GM12878 (cell line): ENCODE measurements around the gene RUNDC3A. TPM values are rescaled to one million over a fixed set of nuclear protein-coding genes. Genes with fewer than 3 reads are reported as not detected.

Experiments
- ATAC-seq: fragments of 200-7000 bp; cut with Tn5 transposase; 3 replicates; pipeline ENCODE4 v1.9.1; 2020; ENCODE audit warnings: mild to moderate bottlenecking, moderate library complexity
- BruUV-seq: library from RNA; stranded (reverse); fragments of 400-500 nt; replicated peaks from 2 replicates; lab custom pipeline; 2021; lab: Mats Ljungman, UMichigan
- CTCF ChIA-PET: fragments of 300-600 bp; sonication (Branson Sonifier 250); formaldehyde crosslinking; extraction: SDS; loops from one replicate; lab custom pipeline; 2021; ENCODE audit warnings: inconsistent platforms; lab: Yijun Ruan, JAX
- POLR2A ChIA-PET: fragments of 350-600 bp; formaldehyde crosslinking; extraction: SDS; loops from one replicate; lab custom pipeline; 2021; ENCODE audit warnings: inconsistent platforms; lab: Charles Lee
- RAD21 ChIA-PET: fragments of 300-600 bp; sonication (Branson Sonifier 250); formaldehyde crosslinking; loops from one replicate; lab custom pipeline; 2023; ENCODE audit warnings: antibody characterized with exemption; ENCODE audit not compliant: unreplicated experiment; lab: Charles Lee
- SMC1A ChIA-PET: fragments of 300-600 bp; sonication (Branson Sonifier 250); formaldehyde crosslinking; loops from one replicate; lab custom pipeline; 2023; ENCODE audit not compliant: unreplicated experiment, uncharacterized antibody; lab: Charles Lee
- DNase-seq: peaks from one replicate; pipeline ENCODE4 v3.0.0-alpha.2; 2011; ENCODE audit warnings: low read depth, low spot score
- FAIRE-seq: peaks from 3 replicates; lab custom pipeline; 2011; peaks lifted over from hg19 to GRCh38; lab: Jason Lieb, UNC
- H2AFZ ChIP-seq: 2 replicates; pipeline ENCODE4 v1.6.0; 2011; ENCODE audit warnings: low read depth, low read length, control low read depth; ENCODE audit not compliant: control insufficient read depth
- H3K27ac ChIP-seq: 2 replicates; pipeline ENCODE4 v1.5.1; 2011; ENCODE audit warnings: control low read depth; ENCODE audit not compliant: control insufficient read depth, insufficient read depth
- H3K27me3 ChIP-seq, 2 experiments: replicated peaks in 1 of 2; 2 replicates each; pipeline versions ENCODE4 v1.6.0 to v1.6.1; 2011; ENCODE audit warnings: low read length in 1 of 2; ENCODE audit not compliant: control insufficient read depth in 2 of 2, insufficient read depth in 2 of 2
- H3K36me3 ChIP-seq, 2 experiments: 2 replicates each; pipeline ENCODE4 v1.5.1; 2011; ENCODE audit warnings: low read length in 1 of 2; ENCODE audit not compliant: control insufficient read depth in 2 of 2, insufficient read depth in 2 of 2
- H3K4me1 ChIP-seq: 2 replicates; pipeline ENCODE4 v1.6.1; 2011; ENCODE audit warnings: mild to moderate bottlenecking, low read length, moderate library complexity, mixed read lengths; ENCODE audit not compliant: control insufficient read depth, insufficient read depth
- H3K4me2 ChIP-seq: 2 replicates; pipeline ENCODE4 v1.6.0; 2011; ENCODE audit warnings: control low read depth; ENCODE audit not compliant: control insufficient read depth, insufficient read depth
- H3K4me3 ChIP-seq: fragments of 200-600 bp; sonication (generic); 2 replicates; pipeline ENCODE4 v1.5.1; 2016
- H3K79me2 ChIP-seq: 2 replicates; pipeline ENCODE4 v1.6.0; 2011; ENCODE audit warnings: low read length; ENCODE audit not compliant: control insufficient read depth, insufficient read depth
- H3K9ac ChIP-seq: 2 replicates; pipeline ENCODE4 v1.8.0; 2011; ENCODE audit warnings: low read length, control low read depth, mixed read lengths; ENCODE audit not compliant: control insufficient read depth, insufficient read depth
- H3K9me3 ChIP-seq: replicated peaks from 3 replicates; pipeline ENCODE4 v1.5.1; 2011; ENCODE audit warnings: mild to moderate bottlenecking, low read length; ENCODE audit not compliant: control insufficient read depth, insufficient read depth
- H4K20me1 ChIP-seq: 2 replicates; pipeline ENCODE4 v1.6.0; 2011; ENCODE audit not compliant: control insufficient read depth, insufficient read depth
- ATF7 ChIP-seq: fragments of 450-650 bp; IDR thresholded peaks from 2 replicates; pipeline ENCODE4 v1.6.1; 2016; ENCODE audit warnings: low read depth, mild to moderate bottlenecking
- CHD2 ChIP-seq: IDR thresholded peaks from 2 replicates; pipeline ENCODE4 v1.6.1; 2011; ENCODE audit warnings: low read depth, low read length, improper control_type of control experiment, borderline replicate concordance
- GABPA ChIP-seq: IDR thresholded peaks from 2 replicates; pipeline ENCODE4 v1.6.1; 2014; ENCODE audit warnings: antibody characterized with exemption, low read depth, mild to moderate bottlenecking, inconsistent platforms
- JUNB ChIP-seq: IDR thresholded peaks from 2 replicates; pipeline ENCODE4 v1.6.1; 2016; ENCODE audit warnings: antibody characterized with exemption, mild to moderate bottlenecking
- NR2C1 ChIP-seq: fragments of 450-650 bp; IDR thresholded peaks from 2 replicates; pipeline ENCODE4 v1.6.1; 2017; ENCODE audit warnings: antibody characterized with exemption, mild to moderate bottlenecking, moderate library complexity
- RBBP5 ChIP-seq: fragments of 200-600 bp; sonication (generic); conservative IDR thresholded peaks from 2 replicates; pipeline ENCODE4 v1.6.1; 2016
- RFX5 ChIP-seq: IDR thresholded peaks from 2 replicates; pipeline ENCODE4 v1.6.1; 2011; ENCODE audit warnings: low read depth, low read length, improper control_type of control experiment
- SMAD1 ChIP-seq: fragments of 450-650 bp; IDR thresholded peaks from 2 replicates; pipeline ENCODE4 v1.6.1; 2018; ENCODE audit warnings: mild to moderate bottlenecking, low read depth; ENCODE audit not compliant: partially characterized antibody
- STAT3 ChIP-seq: IDR thresholded peaks from 2 replicates; pipeline ENCODE4 v1.6.1; 2011; ENCODE audit warnings: low read depth, low read length, improper control_type of control experiment
- USF2 ChIP-seq: IDR thresholded peaks from 2 replicates; pipeline ENCODE4 v1.6.1; 2011; ENCODE audit warnings: low read depth, low read length, improper control_type of control experiment, borderline replicate concordance
- ZNF274 ChIP-seq: IDR thresholded peaks from one replicate; pipeline ENCODE4 v1.8.0; 2011; ENCODE audit not compliant: insufficient read length, insufficient read depth
- ZZZ3 ChIP-seq: IDR thresholded peaks from 2 replicates; pipeline ENCODE4 v1.6.1; 2011; ENCODE audit warnings: low read depth; ENCODE audit not compliant: control insufficient read depth, insufficient read length
- WGBS: methylation state at CpG from one replicate; pipeline ENCODE4 v1.1.6; 2016; ENCODE audit warnings: low lambda C conversion rate; ENCODE audit not compliant: insufficient replicate concordance, insufficient coverage; ENCODE audit errors: missing lambda C conversion rate; 5-methylcytosine and 5-hydroxymethylcytosine counted together
- in situ Hi-C: fragments of 300-500 bp; cut with MboI; formaldehyde crosslinking; loops from 9 replicates; pipeline ENCODE4 v1.14.3; 2018; ENCODE audit warnings: mixed read lengths
- intact Hi-C: fragments of 100-400 bp; cut with micrococcal nuclease; formaldehyde crosslinking; loops from one replicate; pipeline ENCODE4 v1.14.2; 2022; ENCODE audit not compliant: unreplicated experiment
- polyA plus RNA-seq, 11 experiments: library from polyadenylated mRNA; depleted of rRNA in 4 of 11; unstranded in 6 of 11; stranded (reverse) in 5 of 11; fragments of >200 nt; fragmentation: Nextera tagmentation in 4 of 11; fragmentation: Illumina TruSeq in 1 of 11; extraction: Ambion mirVana in 4 of 11; extraction: Trizol in 1 of 11; gene quantifications; 1 replicate in 1 of 11; 2 replicates in 10 of 11; pipeline versions ENCODE4 v1.2.1 to v1.2.3, GENCODE V29; 2011 to 2016; ENCODE audit warnings: inconsistent platforms in 2 of 11, missing spikeins in 2 of 11, low read depth in 1 of 11
- total RNA-seq, 4 experiments: library from RNA; depleted of rRNA in 3 of 4; stranded (reverse); fragments of >200 nt in 3 of 4; fragmentation: Illumina TruSeq in 1 of 4; extraction: Trizol in 1 of 4; gene quantifications; 2 replicates each; pipeline versions ENCODE4 v1.2.1 to v1.2.3, GENCODE V29; 2013 to 2021

Gene RUNDC3A
- total and polyA plus RNA-seq, 10 of the 15 experiments (the other 5 are each of a cell fraction or from before 2014, with no cell fraction given) = 0.07 to 0.17 TPM; not detected in 8

- Histone ChIP-seq H2AFZ (no peak overlapping the region), H3K27ac (no peak overlapping the region), H3K79me2 (peaks cover 19% of the 10 kb centered on the region), H3K9ac (no peak overlapping the region), H3K27me3 (no peaks in the 10 kb centered on the region), H3K36me3 (no peaks in the 10 kb centered on the region), H3K9me3 (no peaks in the 10 kb centered on the region), H3K4me3 (no peak overlapping the region), H3K4me2 (no peak overlapping the region; the same call in 1 of the 2 replicates), H4K20me1 (no peaks in the 10 kb centered on the region), H3K4me1 (peaks cover 24% of the 10 kb centered on the region)
- CTCF ChIA-PET = interaction anchor here (9.1 to 12.5 kb wide), 2 partner anchors 11 to 135 kb away, joined by 135 to 154 read pairs; no protein-coding TSS in a partner anchor
- FAIRE-seq = no peak
- WGBS = 66% methylated on average over 11 of the region's 11 CpGs
- intact Hi-C loops = no loop called here
- SMC1A ChIA-PET = interaction anchor here (1.5 to 3.5 kb wide), 3 partner anchors 12 to 134 kb away, joined by 4 to 29 read pairs (median 9); no protein-coding TSS in a partner anchor
- no TSS peak for BruUV-seq
- TF ChIP-seq ZNF274 = no peak
- no peak for TF ChIP-seq RFX5
- TF ChIP-seq ZZZ3 = no peak
- TF ChIP-seq STAT3 = no peak
- POLR2A ChIA-PET = interaction anchor here (0.9 to 2.5 kb wide), 2 partner anchors 9 to 134 kb away, joined by 3 to 16 read pairs; no protein-coding TSS in a partner anchor
- DNase-seq = no peak
- RAD21 ChIA-PET = interaction anchor here (2.3 to 2.7 kb wide), 2 partner anchors 13 to 134 kb away, joined by 18 to 31 read pairs; no protein-coding TSS in a partner anchor
- in situ Hi-C loops = no loop called here
- ATAC-seq = no peak
Measured at GRCh38 chr17:44343510-44344209, 35.3 kb downstream of the RUNDC3A start.

GRCh38 chr17:44344939-44345453 lies 36.6 kb downstream of the RUNDC3A start, which contains the start of gene GRN:
GRN (plus strand) TSS chr17:44345302; CDS start chr17:44349165, 3,863 bp downstream.
- peak within 1 kb of the TSS; percentile 92 for H3K27ac ChIP-seq
- ATAC-seq (peak; percentile 84), FAIRE-seq (peak; percentile 94), DNase-seq (peak; percentile 92)
- H3K36me3 ChIP-seq = peaks cover 5% of the 10 kb centered on the region in 2 experiments; a peak in 3 of 4 replicates
- peak within 1 kb of the TSS; percentile 81 for H3K9ac ChIP-seq
- BruUV-seq = no TSS peak
- peak within 1 kb of the TSS; percentile 97 for H3K4me2 ChIP-seq
- peaks cover 37% of the 10 kb centered on the region for H3K4me1 ChIP-seq
- ChIA-PET SMC1A (interaction anchor here (0.5 to 3.5 kb wide), 12 partner anchors 9 to 401 kb away, joined by 3 to 29 read pairs (median 4); partner anchors contain the start of genes HDAC5 and LSM12), CTCF (interaction anchor here (0.8 to 12.5 kb wide), 22 partner anchors 9 to 234 kb away, joined by 3 to 154 read pairs (median 4); partner anchors contain the start of genes FAM171A2, HROB, SLC25A39 and TMUB2), RAD21 (interaction anchor here (0.6 to 2.7 kb wide), 13 partner anchors 10 to 280 kb away, joined by 3 to 31 read pairs (median 6); partner anchors contain the start of gene SLC25A39), POLR2A (interaction anchor here (0.6 to 2.5 kb wide), 13 partner anchors 11 to 212 kb away, joined by 3 to 16 read pairs (median 4); partner anchors contain the start of genes TMUB2 and UBTF)
- no peaks in the 10 kb centered on the region for H3K9me3 ChIP-seq
- under 1% methylated on average over 26 of the region's 26 CpGs for WGBS
- peak within 1 kb of the TSS; percentile 13 for H2AFZ ChIP-seq
- no peaks in the 10 kb centered on the region for H4K20me1 ChIP-seq
- H3K4me3 ChIP-seq = peak within 1 kb of the TSS; percentile 87
- intact Hi-C loops (loop anchor here (5.0 kb wide), 1 partner anchor 143 kb away; no protein-coding TSS in a partner anchor), in situ Hi-C loops (no loop called here)
- peaks cover 31% of the 10 kb centered on the region for H3K79me2 ChIP-seq
- H3K27me3 ChIP-seq = no peaks in the 10 kb centered on the region
- TF ChIP-seq SMAD1 = no peak
- no peak for TF ChIP-seq JUNB
- peak; percentile 94 for TF ChIP-seq USF2
- TF ChIP-seq ATF7 = peak; percentile 34; the same call in 1 of the 2 replicates
- TF ChIP-seq GABPA = no peak
- TF ChIP-seq CHD2 = peak; percentile 84
- no peak for TF ChIP-seq NR2C1
- no peak for TF ChIP-seq RBBP5
